Fibroblast of the aortic adventitia (primary cell): ENCODE measurements around the gene GNG2. TPM values are rescaled to one million over a fixed set of nuclear protein-coding genes. Genes with fewer than 3 reads are reported as not detected.

Source experiments
- DNase-seq: peaks from one replicate; pipeline ENCODE4 v3.0.0-alpha.2; 2010; ENCODE audit warnings: low read depth
- H3K4me3 ChIP-seq: 2 replicates; pipeline ENCODE4 v1.5.1; 2011; ENCODE audit warnings: low read depth, mild to moderate bottlenecking, control low read depth, low read length, moderate library complexity
- total RNA-seq: library from RNA; depleted of rRNA; stranded (reverse); fragments of >200 nt; gene quantifications from 2 replicates; pipeline ENCODE4 v1.2.3, GENCODE V29; 2012; ENCODE audit warnings: low replicate concordance
- TF ChIP-seq, protein P1 (sequence below): IDR thresholded peaks from 2 replicates; pipeline ENCODE4 v1.5.1; 2011; ENCODE audit warnings: mild to moderate bottlenecking, low read length, control low read depth, inconsistent platforms; ENCODE audit not compliant: insufficient read depth

GNG2 gene
- total RNA-seq, 1 donor, result 15.7 TPM

DNA sequence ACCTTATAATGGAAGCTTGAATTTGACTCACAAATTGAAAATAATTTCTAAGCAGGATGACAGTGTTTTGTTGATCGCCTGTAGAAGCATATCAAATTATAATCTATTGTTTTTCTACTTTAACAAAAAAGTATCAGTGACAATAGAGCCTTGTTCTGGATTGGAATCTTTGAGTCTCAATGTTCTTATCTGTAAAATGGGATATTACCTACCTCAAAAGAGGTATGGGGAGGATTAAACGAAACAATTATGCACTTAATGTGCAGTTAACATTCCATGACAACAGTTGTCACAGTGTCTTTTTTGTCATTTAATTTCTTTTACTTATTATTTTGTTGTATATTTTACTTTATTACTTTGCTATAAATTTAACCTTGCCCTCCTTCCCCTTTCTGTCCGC, 130.1 kb downstream of the GNG2 start:
- TF ChIP-seq, protein P1, sequence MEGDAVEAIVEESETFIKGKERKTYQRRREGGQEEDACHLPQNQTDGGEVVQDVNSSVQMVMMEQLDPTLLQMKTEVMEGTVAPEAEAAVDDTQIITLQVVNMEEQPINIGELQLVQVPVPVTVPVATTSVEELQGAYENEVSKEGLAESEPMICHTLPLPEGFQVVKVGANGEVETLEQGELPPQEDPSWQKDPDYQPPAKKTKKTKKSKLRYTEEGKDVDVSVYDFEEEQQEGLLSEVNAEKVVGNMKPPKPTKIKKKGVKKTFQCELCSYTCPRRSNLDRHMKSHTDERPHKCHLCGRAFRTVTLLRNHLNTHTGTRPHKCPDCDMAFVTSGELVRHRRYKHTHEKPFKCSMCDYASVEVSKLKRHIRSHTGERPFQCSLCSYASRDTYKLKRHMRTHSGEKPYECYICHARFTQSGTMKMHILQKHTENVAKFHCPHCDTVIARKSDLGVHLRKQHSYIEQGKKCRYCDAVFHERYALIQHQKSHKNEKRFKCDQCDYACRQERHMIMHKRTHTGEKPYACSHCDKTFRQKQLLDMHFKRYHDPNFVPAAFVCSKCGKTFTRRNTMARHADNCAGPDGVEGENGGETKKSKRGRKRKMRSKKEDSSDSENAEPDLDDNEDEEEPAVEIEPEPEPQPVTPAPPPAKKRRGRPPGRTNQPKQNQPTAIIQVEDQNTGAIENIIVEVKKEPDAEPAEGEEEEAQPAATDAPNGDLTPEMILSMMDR, result no peak
- DNase-seq, result no peak
- peak overlapping the region; percentile 95 for H3K4me3 ChIP-seq

DNA sequence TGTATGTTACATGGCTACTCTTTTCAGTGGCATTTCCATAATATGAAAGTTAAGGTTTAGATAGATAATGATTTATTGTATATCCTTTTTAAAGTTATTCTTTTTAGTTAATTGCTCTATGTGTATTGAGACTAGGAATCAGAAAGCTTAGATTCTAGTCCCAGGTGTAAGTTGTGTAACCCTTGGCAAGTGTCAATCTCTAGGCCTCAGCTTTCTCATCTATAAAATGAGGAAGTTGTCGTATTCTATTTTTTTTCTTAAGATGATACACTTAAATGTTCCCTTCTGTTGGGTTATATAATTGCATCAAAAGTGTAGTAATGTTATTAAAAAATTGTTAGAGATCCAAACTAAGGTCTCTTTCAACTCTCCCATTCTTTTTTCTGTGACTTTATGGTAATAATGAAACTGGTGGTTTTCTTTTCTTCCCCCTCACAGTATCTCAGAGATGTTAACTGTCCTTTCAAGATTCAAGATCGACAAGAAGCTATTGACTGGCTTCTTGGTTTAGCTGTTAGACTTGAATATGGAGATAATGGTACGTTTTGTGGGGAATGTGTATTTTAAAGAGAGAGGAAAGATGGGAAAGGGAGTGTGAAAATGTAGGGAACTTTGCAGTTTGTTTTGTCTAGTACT, 133.0 kb downstream of the GNG2 start:
- TF ChIP-seq, protein P1, result no peak
- no peak overlapping the region for H3K4me3 ChIP-seq
- no peak for DNase-seq

DNA sequence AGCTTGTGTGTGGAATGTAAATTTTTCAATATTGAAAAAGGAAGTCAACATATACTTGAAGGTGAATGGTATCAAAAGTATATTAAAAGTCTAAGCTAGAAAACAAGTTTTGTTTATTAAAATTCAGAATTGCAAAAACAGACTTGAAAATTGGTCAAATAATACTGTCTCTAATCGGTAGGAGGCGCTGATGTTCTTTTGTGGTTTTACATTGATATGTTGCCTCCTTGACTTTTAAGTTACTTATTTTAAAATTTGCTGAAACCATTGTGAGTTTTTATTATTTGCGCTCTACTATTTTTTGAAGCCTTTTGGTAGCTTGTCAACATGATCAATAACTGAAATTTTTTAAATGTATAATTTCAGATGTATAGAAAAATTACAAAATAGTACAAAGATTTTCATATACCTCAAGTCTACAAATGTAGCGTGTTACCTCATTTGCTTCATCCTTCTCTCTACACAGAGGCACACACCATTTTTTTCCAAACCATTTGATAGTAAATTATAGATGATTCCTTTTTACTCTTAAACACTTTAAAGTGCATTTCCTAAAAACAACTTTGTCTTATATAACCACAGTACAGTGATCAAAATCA, 135.8 kb downstream of the GNG2 start:
- TF ChIP-seq, protein P1, result peak; percentile 75
- no peak overlapping the region for H3K4me3 ChIP-seq
- peak; percentile 85 for DNase-seq

DNA sequence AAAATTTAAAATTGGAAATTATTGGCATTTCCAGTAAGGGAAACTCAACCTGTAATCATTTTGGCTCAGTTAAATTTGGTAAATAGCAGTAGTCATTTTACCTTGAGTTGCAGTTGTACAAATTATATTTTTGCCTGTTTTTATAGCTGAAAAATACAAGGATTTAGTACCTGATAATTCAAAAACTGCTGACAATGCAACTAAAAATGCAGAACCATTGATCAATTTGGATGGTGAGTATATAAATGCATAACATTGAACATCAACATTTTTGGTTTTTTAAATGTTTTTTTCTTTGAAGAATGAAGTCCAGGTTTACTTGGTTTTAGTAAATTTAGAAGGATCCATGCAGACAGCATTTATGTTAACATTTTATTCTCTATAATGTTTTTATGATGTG, 137.9 kb downstream of the GNG2 start:
- H3K4me3 ChIP-seq, result no peak overlapping the region
- no peak for DNase-seq
- TF ChIP-seq, protein P1, result no peak

DNA sequence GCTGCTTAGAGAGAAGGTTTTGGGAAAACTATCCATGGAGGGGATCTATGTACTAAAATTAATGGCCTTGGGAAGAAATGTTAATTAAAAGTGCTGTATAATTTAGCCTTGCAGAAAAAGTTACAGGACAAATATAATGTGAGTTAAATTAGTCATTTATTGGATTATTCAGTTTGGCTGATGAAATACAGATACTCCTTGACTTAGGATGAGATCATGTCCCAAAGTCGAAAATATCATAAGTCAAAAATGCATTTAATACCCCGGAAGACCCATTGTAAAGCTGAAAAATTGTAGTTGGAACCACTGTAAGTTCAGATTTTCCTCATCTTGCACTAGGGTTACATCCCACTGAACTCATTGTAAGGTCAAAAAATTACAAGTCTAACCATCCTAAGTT, 138.7 kb downstream of the GNG2 start:
- peak; percentile 61 for DNase-seq
- TF ChIP-seq, protein P1, result no peak
- no peak overlapping the region for H3K4me3 ChIP-seq

DNA sequence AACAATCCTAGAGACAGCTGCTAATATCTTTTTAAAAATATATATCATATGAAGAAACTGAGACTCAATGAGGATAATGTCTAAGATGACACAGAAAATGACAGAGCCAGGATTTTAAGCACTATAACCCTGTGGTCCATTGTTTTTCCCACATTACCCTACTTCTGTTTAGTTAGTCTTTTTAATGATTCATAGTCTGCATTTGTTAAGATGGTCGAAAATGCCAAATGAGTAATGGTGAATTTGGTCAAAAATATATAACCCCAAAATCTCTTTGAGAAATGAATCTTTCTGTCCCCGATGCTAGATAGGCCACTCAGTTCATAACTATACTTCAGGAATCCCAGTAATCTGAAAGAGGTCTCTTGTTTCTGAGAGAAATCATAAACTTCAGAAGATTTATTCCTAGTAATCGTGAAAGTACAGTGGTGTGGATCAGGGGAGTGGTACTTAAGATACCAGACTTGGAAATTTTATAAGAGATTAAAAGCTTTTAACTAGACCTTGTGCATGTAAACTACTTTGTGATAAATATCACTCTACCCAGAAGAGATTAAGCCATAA, 139.7 kb downstream of the GNG2 start:
- DNase-seq, result peak; percentile 35
- TF ChIP-seq, protein P1, result no peak
- H3K4me3 ChIP-seq, result no peak overlapping the region
